B cell (primary cell): ENCODE results near the gene DTX3L. TPM values are rescaled to one million over a fixed set of nuclear protein-coding genes. Genes with fewer than 3 reads are reported as not detected.

Experiments used
- ATAC-seq: fragments of 200-7000 bp; cut with Tn5 transposase; one replicate; pipeline ENCODE4 v1.10.0; 2021; ENCODE audit warnings: low read depth, mild to moderate bottlenecking, moderate number of reproducible peaks, moderate library complexity
- CTCF ChIA-PET: fragments of 350-600 bp; sonication (Branson Sonifier 250); formaldehyde crosslinking; loops from one replicate; lab custom pipeline; 2021; ENCODE audit warnings: antibody characterized with exemption, inconsistent platforms; lab: Charles Lee
- POLR2A ChIA-PET: fragments of 350-600 bp; sonication (Branson Sonifier 250); formaldehyde crosslinking; loops from one replicate; lab custom pipeline; 2021; ENCODE audit warnings: antibody characterized with exemption; lab: Charles Lee
- DNase-seq: peaks from one replicate; pipeline ENCODE4 v3.0.0; 2013
- H2AFZ ChIP-seq: 2 replicates; pipeline ENCODE4 v1.6.1; 2012; ENCODE audit warnings: mild to moderate bottlenecking, low read depth, low read length; ENCODE audit not compliant: insufficient read depth, poor library complexity, severe bottlenecking
- H3K27ac ChIP-seq, 2 donors: 1 replicate in 1 of 2; 2 replicates in 1 of 2; pipeline ENCODE4 v1.5.1; 2012 to 2013; ENCODE audit warnings: low read length in 2 of 2, mild to moderate bottlenecking in 2 of 2, moderate library complexity in 1 of 2
- H3K27me3 ChIP-seq, 4 experiments: fragments of 200-600 bp in 1 of 4; sonication (generic) in 1 of 4; replicated peaks in 1 of 4; 1 replicate in 2 of 4; 2 replicates in 2 of 4; pipeline versions ENCODE4 v1.6.1 to v1.7.0; 2013 to 2016; ENCODE audit warnings: low read length in 3 of 4, mild to moderate bottlenecking in 2 of 4, mixed read lengths in 1 of 4, moderate library complexity in 1 of 4; ENCODE audit not compliant: insufficient read depth in 4 of 4, control insufficient read depth in 3 of 4; ENCODE audit errors: control extremely low read depth in 1 of 4
- H3K36me3 ChIP-seq, 2 experiments: replicated peaks in 1 of 2; 1 replicate in 1 of 2; 2 replicates in 1 of 2; pipeline versions ENCODE4 v1.6.1 to v1.7.1; 2013; ENCODE audit warnings: low read length in 1 of 2; ENCODE audit not compliant: insufficient read depth in 2 of 2, control insufficient read depth in 1 of 2; ENCODE audit errors: control extremely low read depth in 1 of 2, extremely low read depth in 1 of 2
- H3K4me1 ChIP-seq, 2 donors: fragments of 200-600 bp in 1 of 2; sonication (generic) in 1 of 2; 1 replicate in 1 of 2; 2 replicates in 1 of 2; pipeline versions ENCODE4 v1.5.1 to v1.6.1; 2013 to 2017; ENCODE audit warnings: low read length in 2 of 2; ENCODE audit not compliant: control insufficient read depth in 2 of 2, insufficient read depth in 2 of 2
- H3K4me2 ChIP-seq: replicated peaks from 2 replicates; pipeline ENCODE3; 2012; ENCODE audit warnings: mild to moderate bottlenecking, low read depth, low read length; ENCODE audit not compliant: poor library complexity, severe bottlenecking
- H3K4me3 ChIP-seq, 5 experiments: fragments of 200-600 bp in 1 of 5; sonication (generic) in 1 of 5; 1 replicate in 3 of 5; 2 replicates in 2 of 5; pipeline versions ENCODE4 v1.5.1 to v1.7.0; 2011 to 2016; ENCODE audit warnings: low read length in 4 of 5, mild to moderate bottlenecking in 4 of 5, low read depth in 2 of 5, control low read depth in 1 of 5, moderate library complexity in 1 of 5; ENCODE audit not compliant: insufficient read depth in 1 of 5; ENCODE audit errors: control extremely low read depth in 1 of 5, extremely low read depth in 1 of 5
- H3K79me2 ChIP-seq: fragments of 200-600 bp; sonication (generic); one replicate; pipeline ENCODE4 v1.6.0; 2016; ENCODE audit warnings: low read length; ENCODE audit not compliant: control insufficient read depth, insufficient read depth
- H3K9ac ChIP-seq: fragments of 200-600 bp; sonication (generic); 2 replicates; pipeline ENCODE4 v1.6.1; 2017; ENCODE audit warnings: mild to moderate bottlenecking, low read length, moderate library complexity
- H3K9me3 ChIP-seq, 3 donors: one replicate each; pipeline versions ENCODE4 v1.6.1 to v1.7.1; 2013; ENCODE audit warnings: low read length in 2 of 3; ENCODE audit not compliant: control insufficient read depth in 2 of 3, insufficient read depth in 1 of 3; ENCODE audit errors: control extremely low read depth in 1 of 3
- H4K20me1 ChIP-seq: 2 replicates; pipeline ENCODE4 v1.6.0; 2012; ENCODE audit warnings: mild to moderate bottlenecking, low read length; ENCODE audit not compliant: insufficient read depth, control insufficient read depth, poor library complexity, severe bottlenecking
- H3K27ac Mint-ChIP-seq: one replicate; pipeline ENCODE4 v1.8.0; 2021; ENCODE audit warnings: mixed read lengths
- H3K27me3 Mint-ChIP-seq: one replicate; pipeline ENCODE4 v1.8.0; 2021; ENCODE audit warnings: mixed read lengths
- H3K4me1 Mint-ChIP-seq: one replicate; pipeline ENCODE4 v1.8.0; 2021; ENCODE audit warnings: mixed read lengths
- H3K4me3 Mint-ChIP-seq: one replicate; pipeline ENCODE4 v1.8.0; 2021; ENCODE audit warnings: mixed read lengths
- H3K9me3 Mint-ChIP-seq: one replicate; pipeline ENCODE4 v1.8.0; 2022; ENCODE audit warnings: mixed read lengths; ENCODE audit not compliant: insufficient read depth
- CTCF ChIP-seq: fragments of 200-600 bp; IDR thresholded peaks from one replicate; pipeline ENCODE4 v1.8.0; 2022; ENCODE audit warnings: antibody characterized with exemption, mild to moderate bottlenecking
- EZH2 ChIP-seq: IDR thresholded peaks from 2 replicates; pipeline ENCODE4 v1.6.1; 2012; ENCODE audit warnings: borderline replicate concordance, low read depth, mild to moderate bottlenecking, moderate library complexity, low read length; ENCODE audit not compliant: insufficient read depth, poor library complexity, severe bottlenecking
- whole genome bisulfite sequencing: methylation state at CpG from one replicate; pipeline ENCODE4 v1.1.5; 2013; ENCODE audit warnings: missing lambda C conversion rate; ENCODE audit not compliant: insufficient coverage; 5-methylcytosine and 5-hydroxymethylcytosine counted together
- intact Hi-C: fragments of 100-400 bp; cut with micrococcal nuclease; formaldehyde crosslinking; loops from one replicate; pipeline ENCODE4 v1.10.0; 2022
- polyA plus RNA-seq: library from polyadenylated mRNA; depleted of rRNA; stranded (reverse); fragments of >200 nt; gene quantifications from 2 replicates; pipeline ENCODE4 v1.2.3, GENCODE V29; 2012
- total RNA-seq, 2 donors: library from RNA; stranded (reverse); fragments of 120-200 nt in 1 of 2; gene quantifications; 1 replicate in 1 of 2; 2 replicates in 1 of 2; pipeline versions ENCODE4 v1.2.3 to v1.2.4, GENCODE V29; 2013 to 2022

The DTX3L gene
- total and polyA plus RNA-seq, 2 donors (not counting 1 experiment from before 2014, with no cell fraction given) = 8.1 to 41.1 TPM

- Histone ChIP-seq H3K79me2 (peaks cover 85% of the 10 kb centered on the region), H3K4me2 (no peak overlapping the region), H3K36me3 (peaks cover 7 to 55% of the 10 kb centered on the region in 2 experiments), H2AFZ (no peak overlapping the region), H3K9ac (no peak overlapping the region), H3K4me3 (no peak overlapping the region), H3K27me3 (no peaks in the 10 kb centered on the region), H3K9me3 (no peaks in the 10 kb centered on the region), H4K20me1 (peaks cover 36% of the 10 kb centered on the region), H3K27ac (peak overlapping the region in 1 of 2 donors; percentile 38), H3K4me1 (peaks cover 20 to 24% of the 10 kb centered on the region in 2 donors)
- Mint-ChIP-seq H3K27ac (peak overlapping the region; percentile 32), H3K4me1 (peaks cover 50% of the 10 kb centered on the region), H3K27me3 (no peaks in the 10 kb centered on the region), H3K4me3 (no peak overlapping the region), H3K9me3 (no peaks in the 10 kb centered on the region)
- DNase-seq (no peak), ATAC-seq (no peak)
- WGBS = no CpG with 5 or more reads among the region's 4 CpGs
- CTCF ChIA-PET = no interaction called here
- POLR2A ChIA-PET = no interaction called here
- intact Hi-C loops = loop anchor here (2.0 kb wide), 1 partner anchor 18 kb away; no protein-coding TSS in a partner anchor
- TF ChIP-seq CTCF = no peak
Measured at GRCh38 chr3:122606330-122606729, 42.2 kb downstream of the DTX3L start.

- Mint-ChIP-seq H3K4me1 (peaks cover 31% of the 10 kb centered on the region), H3K4me3 (no peak overlapping the region), H3K9me3 (no peaks in the 10 kb centered on the region), H3K27me3 (no peaks in the 10 kb centered on the region), H3K27ac (no peak overlapping the region)
- POLR2A ChIA-PET = no interaction called here
- no peak for DNase-seq
- H3K9me3 ChIP-seq = no peaks in the 10 kb centered on the region
- no peak overlapping the region for H3K4me3 ChIP-seq
- no peaks in the 10 kb centered on the region for H3K27me3 ChIP-seq
- CTCF ChIA-PET = no interaction called here
- H3K9ac ChIP-seq = no peak overlapping the region
- H3K4me2 ChIP-seq = no peak overlapping the region
- peaks cover 8 to 15% of the 10 kb centered on the region in 2 donors for H3K4me1 ChIP-seq
- ATAC-seq = no peak
- peaks cover 72% of the 10 kb centered on the region for H3K79me2 ChIP-seq
- intact Hi-C loops = no loop called here
- H3K27ac ChIP-seq = peak overlapping the region in 1 of 2 donors; percentile 78
- no CpG with 5 or more reads among the region's 1 CpG for WGBS
- peaks cover 11% of the 10 kb centered on the region for H4K20me1 ChIP-seq
- peaks cover 9 to 66% of the 10 kb centered on the region in 2 experiments for H3K36me3 ChIP-seq
- no peak overlapping the region for H2AFZ ChIP-seq
- TF ChIP-seq EZH2 (no peak), CTCF (no peak)
Measured at GRCh38 chr3:122608916-122609315, 44.8 kb downstream of the DTX3L start.
